Globus pallidus (tissue), 1 donor: Measurements from ENCODE around the gene DOCK11.

Experiments used
- DNase-seq: peaks from one replicate; pipeline ENCODE4 v3.0.0-alpha.2; 2015; ENCODE audit warnings: low spot score

The DOCK11 gene

DNA sequence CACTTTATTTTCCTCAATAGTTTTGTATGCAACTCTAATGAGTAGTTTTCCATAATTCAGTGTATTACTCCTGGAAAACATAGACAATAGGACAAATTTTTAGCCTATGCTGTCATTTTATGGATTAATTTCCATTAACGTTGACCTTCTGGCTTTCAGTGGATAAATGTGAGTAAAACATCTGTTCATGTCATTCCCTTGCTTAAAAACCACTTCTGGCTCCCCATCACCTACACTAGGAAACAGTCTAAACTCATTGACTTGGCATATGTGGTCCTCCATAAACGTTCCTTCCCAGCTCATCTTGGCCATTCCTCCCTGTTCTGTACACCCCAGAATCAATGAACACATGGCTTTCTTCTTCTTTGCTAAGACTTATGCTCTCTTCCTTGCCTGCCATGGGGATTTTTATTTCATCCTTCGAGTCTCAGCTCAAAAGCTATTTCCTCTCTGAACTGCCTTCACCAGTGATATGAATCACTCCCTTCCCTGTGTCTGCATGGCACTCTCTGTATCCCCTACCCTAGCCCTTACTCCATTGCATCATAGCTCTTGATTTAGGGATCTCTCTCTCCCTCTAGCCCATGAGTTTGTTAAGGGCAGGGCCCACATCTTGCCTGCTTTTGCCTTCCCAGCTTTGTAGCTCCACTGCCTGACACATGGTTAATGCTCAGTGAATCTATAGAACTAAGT is 34.8 kb downstream of the DOCK11 start:
- no peak for DNase-seq

GRCh38 chrX:118534716-118535493 is 39.3 kb downstream of the DOCK11 start:
- DNase-seq: no peak

GRCh38 chrX:118536204-118536603 is 40.6 kb downstream of the DOCK11 start:
- no peak for DNase-seq

GRCh38 chrX:118536687-118537461 is 41.3 kb downstream of the DOCK11 start:
- peak; percentile 26 for DNase-seq

GRCh38 chrX:118538386-118538785 is 42.8 kb downstream of the DOCK11 start:
- no peak for DNase-seq

DNA sequence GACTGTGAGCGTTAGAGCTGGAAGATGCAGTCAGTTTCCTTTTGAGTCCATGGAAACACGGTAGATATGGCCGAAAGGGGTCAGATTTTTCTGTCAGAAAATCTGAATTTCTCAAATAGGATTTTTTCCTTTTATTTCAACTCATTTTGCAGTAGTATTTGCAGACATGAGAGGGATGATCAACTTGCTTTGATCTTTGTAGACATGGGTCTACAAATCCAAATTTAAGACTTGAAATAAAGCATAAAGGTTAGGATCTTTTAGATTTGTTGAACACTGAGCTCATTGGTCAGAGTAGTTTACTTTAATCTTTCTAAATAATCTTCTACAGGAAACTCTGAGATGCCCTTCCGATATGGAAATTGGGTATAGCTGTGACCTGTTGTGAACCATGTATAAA is 44.7 kb downstream of the DOCK11 start:
- no peak for DNase-seq

DNA sequence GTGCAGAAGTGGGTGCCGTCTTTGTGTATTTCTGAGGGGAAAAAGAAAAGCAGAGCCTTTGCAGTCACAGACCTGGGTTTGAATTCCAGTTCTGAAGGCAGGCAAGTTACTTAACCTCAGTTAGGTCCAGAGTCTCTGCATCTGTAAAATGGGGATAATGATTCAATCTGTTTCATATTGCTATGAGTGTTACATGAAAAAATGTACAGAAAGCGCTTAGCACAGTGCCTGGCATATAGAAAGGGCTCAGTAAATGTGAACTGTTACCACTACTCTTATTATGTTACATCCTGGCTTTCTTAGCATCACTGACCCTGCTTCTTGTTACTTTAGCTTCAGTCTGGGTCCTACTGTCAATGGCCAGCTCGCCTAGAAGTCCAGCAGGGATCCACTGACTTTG is 45.9 kb downstream of the DOCK11 start:
- DNase-seq: no peak

DNA sequence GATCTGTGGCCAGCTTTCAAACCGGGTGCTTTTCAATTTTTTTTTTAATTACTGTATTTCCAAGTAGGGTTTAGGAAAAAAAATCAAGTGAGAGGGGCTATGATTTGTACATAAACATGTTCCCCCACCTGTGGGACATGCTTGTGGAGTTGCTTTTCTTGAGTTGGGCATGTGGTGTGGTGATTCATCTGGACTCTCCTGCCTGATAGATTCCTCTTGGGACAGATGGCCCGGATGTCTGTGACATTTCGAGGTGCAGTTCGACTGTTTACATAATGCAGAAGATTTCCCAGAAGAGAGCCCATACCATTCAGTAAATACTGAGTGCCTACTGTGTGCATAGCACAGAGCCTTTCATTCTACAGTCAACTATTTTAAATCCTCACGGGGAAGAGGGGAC is 49.9 kb downstream of the DOCK11 start:
- DNase-seq: no peak

GRCh38 chrX:118548841-118549240 is 53.2 kb downstream of the DOCK11 start:
- no peak for DNase-seq

DNA sequence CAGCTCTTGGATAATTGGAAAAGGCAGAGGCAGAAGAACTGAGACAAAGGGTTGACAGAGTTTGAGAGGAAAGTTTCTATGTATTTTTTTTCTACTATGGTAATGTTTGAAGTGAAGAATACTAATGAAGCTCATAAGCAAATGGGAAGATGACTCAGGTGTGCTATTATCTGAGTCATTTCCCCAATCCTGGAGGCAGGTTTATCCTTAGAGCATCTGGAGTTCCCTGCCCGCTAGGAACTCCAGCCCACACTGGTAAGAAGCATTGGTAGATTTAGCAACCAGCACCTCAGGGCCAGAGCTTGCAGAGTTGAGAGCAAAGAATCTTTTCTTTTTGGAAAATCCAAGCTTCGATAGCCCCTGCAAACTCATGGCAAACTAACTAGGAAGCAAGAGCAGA is 55.2 kb downstream of the DOCK11 start:
- no peak for DNase-seq

- DNase-seq: no peak
Measured at GRCh38 chrX:118551426-118551825, 55.8 kb downstream of the DOCK11 start.

DNA sequence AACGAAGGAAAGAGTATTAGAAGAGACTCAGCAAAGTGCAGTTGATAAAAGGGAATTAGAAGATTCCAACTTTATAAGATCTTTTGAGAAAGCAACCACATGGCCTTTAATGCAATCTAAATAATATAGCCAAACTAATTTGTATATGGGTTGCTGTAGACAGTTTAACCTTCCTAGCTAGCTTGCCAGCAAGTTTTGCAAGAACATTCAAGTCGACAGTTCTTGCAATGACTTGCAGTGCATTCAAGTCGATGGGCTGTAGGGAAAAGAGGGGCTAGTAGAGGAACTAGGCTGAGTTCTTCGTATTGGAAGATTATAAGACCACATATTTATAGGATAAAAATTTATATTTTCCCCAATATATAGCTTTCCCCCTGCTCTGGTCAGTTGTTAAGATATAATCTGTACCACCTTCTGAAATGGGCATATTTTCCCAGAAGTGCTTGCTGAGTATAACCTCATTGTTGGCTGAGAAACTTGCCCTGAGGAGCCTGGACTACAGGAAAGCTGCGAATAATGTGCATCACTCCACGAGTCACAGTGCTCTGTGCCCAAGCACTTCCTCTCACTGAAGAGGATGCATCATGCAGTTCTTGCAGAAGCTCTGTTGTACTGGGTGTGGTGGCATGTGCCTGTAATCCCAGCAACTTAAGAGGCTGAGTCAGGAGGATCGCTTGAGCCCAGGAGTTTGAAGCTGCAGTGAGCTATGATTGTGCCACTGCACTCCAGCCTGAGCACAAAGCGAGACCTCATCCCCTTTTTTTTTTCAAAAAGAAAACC is 56.7 kb downstream of the DOCK11 start:
- DNase-seq: no peak

DNA sequence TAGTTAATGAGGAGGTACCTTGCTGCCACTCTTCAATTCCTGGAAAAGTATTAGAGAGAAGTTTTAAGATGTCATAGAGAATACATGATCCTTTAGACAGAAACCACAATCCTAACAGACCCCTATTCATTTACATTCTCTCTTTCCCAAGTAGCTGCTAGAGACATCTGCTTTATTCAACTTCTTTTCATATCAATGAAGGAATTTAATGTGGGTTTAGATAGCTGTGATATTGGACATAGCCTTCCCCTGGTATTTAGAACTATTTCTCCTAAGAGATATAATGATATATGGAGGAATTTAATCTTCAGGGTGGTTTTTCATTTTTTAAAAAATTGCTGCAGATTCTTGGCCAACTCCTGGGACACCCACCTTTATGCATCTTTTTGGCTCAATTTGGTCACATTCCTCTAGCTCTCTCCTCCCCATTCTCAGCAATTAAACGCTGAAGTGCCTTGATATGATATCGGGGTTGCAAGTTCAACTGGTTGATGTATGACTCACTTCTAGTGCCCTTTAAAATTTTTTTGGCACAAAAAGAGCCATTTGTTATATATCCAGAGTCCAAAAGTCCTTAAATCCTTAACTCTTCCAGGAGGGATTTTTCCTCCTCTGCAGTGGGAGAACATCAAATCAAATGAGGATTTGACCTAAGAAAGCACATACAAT is 57.6 kb downstream of the DOCK11 start:
- no peak for DNase-seq

DNA sequence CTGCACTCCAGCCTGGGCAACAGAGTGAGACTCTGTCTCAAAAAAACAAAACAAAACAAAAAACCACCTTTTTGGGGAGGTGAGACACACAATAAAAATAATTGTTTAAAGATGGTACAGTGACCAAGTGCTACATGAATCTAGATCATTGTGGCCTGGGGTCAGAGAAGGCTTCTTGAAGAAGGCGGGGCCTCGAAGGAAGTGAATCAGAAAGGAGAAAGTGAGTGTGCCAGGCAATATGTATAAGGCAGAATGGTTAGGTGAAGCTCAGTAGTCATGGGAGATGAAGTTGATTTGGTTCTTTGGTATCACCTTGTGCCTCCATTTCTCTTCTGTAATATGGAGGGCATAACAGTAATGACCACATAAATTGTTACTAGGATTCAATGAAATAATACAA is 58.9 kb downstream of the DOCK11 start:
- DNase-seq: no peak

DNA sequence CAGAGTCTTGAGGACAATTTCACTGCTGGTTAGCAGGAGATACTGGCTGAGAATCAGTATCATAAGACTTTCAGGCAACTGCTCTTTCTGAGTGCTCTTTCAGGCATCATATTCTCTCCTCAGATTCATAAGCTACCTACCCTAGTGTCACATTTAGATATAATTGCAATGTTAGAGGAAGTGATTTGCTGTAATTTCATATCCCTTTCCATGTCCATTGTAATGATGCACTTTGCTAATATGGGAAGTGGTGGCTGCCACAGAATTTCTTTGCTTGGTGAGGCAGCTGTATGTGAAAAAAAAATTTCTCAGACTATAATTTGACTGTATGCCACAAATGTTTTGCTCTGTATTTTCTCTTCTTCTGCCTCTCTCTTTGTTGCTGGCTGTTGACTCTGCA is 63.3 kb downstream of the DOCK11 start:
- DNase-seq: no peak

DNA sequence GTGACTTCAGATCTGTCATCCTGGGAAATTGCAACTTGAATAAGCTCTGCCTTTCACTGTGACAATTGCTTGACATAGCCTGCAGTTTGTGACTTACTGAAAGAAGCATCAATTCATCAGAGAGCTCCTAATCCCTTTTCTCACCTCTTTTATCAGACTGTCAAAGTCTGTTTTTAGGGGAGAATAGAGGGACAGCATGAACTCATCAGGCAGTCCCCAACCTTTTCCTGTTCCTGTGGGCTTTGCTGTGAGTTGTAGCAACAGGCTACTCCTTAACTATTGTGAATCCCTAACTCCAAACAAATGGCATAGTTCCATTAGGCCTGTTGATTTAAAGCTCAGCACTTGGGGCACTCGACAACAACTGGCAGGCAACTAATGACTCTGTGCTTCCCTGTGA is 64.9 kb downstream of the DOCK11 start:
- no peak for DNase-seq

DNA sequence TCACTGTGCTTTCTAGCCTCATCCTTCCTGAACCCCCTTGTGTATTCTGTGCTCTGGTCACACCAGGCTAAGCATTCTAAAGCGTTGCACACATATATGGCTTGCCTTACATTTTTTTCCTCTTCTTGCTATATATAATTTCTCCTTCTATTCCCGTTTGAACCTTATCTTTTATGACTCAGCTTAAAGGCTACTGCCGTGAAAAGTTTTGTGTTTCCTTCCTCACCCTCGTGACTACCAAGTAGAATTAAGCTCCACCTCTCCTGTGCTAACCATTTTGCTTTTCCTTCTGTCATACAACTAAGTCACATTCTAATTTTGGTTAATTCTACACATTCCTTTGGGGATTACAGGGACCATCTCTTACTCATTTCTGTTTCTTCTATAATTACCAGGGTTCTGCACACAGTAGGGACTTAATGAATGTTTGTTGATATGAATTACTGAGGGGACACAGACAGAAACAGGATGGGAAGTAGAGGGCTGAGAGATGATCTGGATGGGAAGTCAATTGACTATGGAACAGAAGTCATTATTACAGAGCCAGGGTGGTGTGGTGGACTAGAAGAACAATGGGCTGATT is 67.1 kb downstream of the DOCK11 start:
- DNase-seq: no peak

DNA sequence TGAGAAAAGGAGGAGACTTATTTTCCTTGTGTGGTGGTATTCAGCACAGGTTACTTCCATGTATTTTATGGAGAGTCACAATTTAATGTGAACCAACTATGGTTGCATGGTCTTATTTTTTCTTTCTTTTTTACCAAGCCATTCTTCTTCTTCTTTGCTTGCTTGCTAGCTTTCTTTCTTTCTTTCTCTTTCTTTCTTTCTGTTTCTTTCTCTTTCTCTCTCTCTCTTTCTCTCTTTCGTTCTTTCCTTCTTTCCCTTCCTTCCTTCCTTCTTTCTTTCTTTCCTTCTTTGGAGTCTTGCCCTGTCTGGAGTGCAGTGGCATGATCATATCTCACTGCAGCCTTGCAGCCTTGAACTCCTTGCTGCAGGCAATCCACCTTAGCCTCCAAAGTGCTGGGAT is 68.9 kb downstream of the DOCK11 start:
- DNase-seq: no peak

- DNase-seq: no peak
Measured at GRCh38 chrX:118565853-118566252, 70.2 kb downstream of the DOCK11 start.

- DNase-seq: no peak
Measured at GRCh38 chrX:118566359-118566758, 70.7 kb downstream of the DOCK11 start.

- DNase-seq: no peak
Measured at GRCh38 chrX:118569676-118570075, 74.1 kb downstream of the DOCK11 start.
